HCT116 (cell line): Measurements from ENCODE around the gene ORAI1. TPM values are rescaled to one million over a fixed set of nuclear protein-coding genes. Genes with fewer than 3 reads are reported as not detected.

ENCODE experiments used
- ATAC-seq: fragments of 200-7000 bp; cut with Tn5 transposase; 2 replicates; pipeline ENCODE4 v1.9.1; 2020; ENCODE audit warnings: mild to moderate bottlenecking, moderate library complexity
- BruUV-seq: library from RNA; stranded (reverse); fragments of 400-500 nt; replicated peaks from 2 replicates; lab custom pipeline; 2021; lab: Mats Ljungman, UMichigan
- CTCF ChIA-PET: fragments of 300-600 bp; sonication (Branson Sonifier 250); formaldehyde crosslinking; loops from one replicate; lab custom pipeline; 2021; ENCODE audit warnings: antibody characterized with exemption; lab: Charles Lee
- POLR2A ChIA-PET: fragments of 300-600, 350-600 bp; sonication (Branson Sonifier 250); formaldehyde crosslinking; loops from one replicate; lab custom pipeline; 2021; ENCODE audit warnings: antibody characterized with exemption; lab: Charles Lee
- RAD21 ChIA-PET, 2 experiments: fragments of 300-600 bp; sonication (Branson Sonifier 250); formaldehyde crosslinking; loops; one replicate each; lab custom pipeline; 2023; ENCODE audit warnings: low total read pairs in 2 of 2; ENCODE audit not compliant: uncharacterized antibody in 2 of 2, unreplicated experiment in 2 of 2, low non-redundant PET in 1 of 2; lab: Charles Lee
- DNase-seq: peaks from one replicate; pipeline ENCODE4 v3.0.0-alpha.2; 2010; ENCODE audit warnings: low read depth, low spot score
- H2AFZ ChIP-seq: fragments of 200-600 bp; shearing (Covaris generic), sonication (generic); 2 replicates; pipeline ENCODE4 v1.6.1; 2017; ENCODE audit warnings: low read depth, mixed run types, mixed read lengths, antibody characterized with exemption, low read length; ENCODE audit not compliant: poor library complexity, severe bottlenecking
- H3K27ac ChIP-seq: 2 replicates; pipeline ENCODE4 v1.5.1; 2012; ENCODE audit warnings: low read depth, low read length
- H3K27me3 ChIP-seq: fragments of 200-600 bp; sonication (generic); 2 replicates; pipeline ENCODE4 v1.6.1; 2016; ENCODE audit warnings: mixed run types, low read length, mixed read lengths; ENCODE audit not compliant: insufficient read depth
- H3K36me3 ChIP-seq, 2 experiments: fragments of 200-500 bp in 1 of 2; fragments of 200-600 bp in 1 of 2; sonication (Bioruptor generic) in 1 of 2; sonication (generic) in 1 of 2; 2 replicates each; pipeline versions ENCODE4 v1.5.1 to v1.6.1; 2014 to 2016; ENCODE audit warnings: low read length in 2 of 2, inconsistent platforms in 1 of 2, mixed read lengths in 1 of 2, mixed run types in 1 of 2; ENCODE audit not compliant: insufficient read depth in 2 of 2, control insufficient read depth in 1 of 2
- H3K4me1 ChIP-seq, 2 experiments: fragments of 200-600 bp in 1 of 2; sonication (generic) in 1 of 2; 2 replicates each; pipeline versions ENCODE4 v1.5.1 to v1.6.1; 2012 to 2017; ENCODE audit warnings: low read length in 2 of 2, inconsistent platforms in 1 of 2, mild to moderate bottlenecking in 1 of 2, mixed read lengths in 1 of 2, mixed run types in 1 of 2, moderate library complexity in 1 of 2; ENCODE audit not compliant: insufficient read depth in 2 of 2, control insufficient read depth in 1 of 2
- H3K4me2 ChIP-seq: fragments of 200-600 bp; sonication (generic); 2 replicates; pipeline ENCODE4 v1.6.1; 2017; ENCODE audit warnings: mixed run types, low read length, mixed read lengths
- H3K4me3 ChIP-seq, 2 experiments: fragments of 200-600 bp in 1 of 2; sonication (generic) in 1 of 2; replicated peaks in 1 of 2; 2 replicates each; pipeline ENCODE4 v1.5.1; 2011 to 2016; ENCODE audit warnings: low read length in 2 of 2, control low read depth in 1 of 2, low read depth in 1 of 2, mild to moderate bottlenecking in 1 of 2, mixed read lengths in 1 of 2, mixed run types in 1 of 2
- H3K79me2 ChIP-seq: fragments of 200-600 bp; sonication (generic); 2 replicates; pipeline ENCODE4 v1.6.1; 2017; ENCODE audit warnings: mild to moderate bottlenecking, mixed run types, low read length, moderate library complexity, mixed read lengths; ENCODE audit not compliant: insufficient read depth
- H3K9ac ChIP-seq: fragments of 200-600 bp; sonication (generic); 2 replicates; pipeline ENCODE4 v1.6.1; 2016; ENCODE audit warnings: low read length, mixed read lengths
- H3K9me2 ChIP-seq: fragments of 200-600 bp; sonication (generic), shearing (Covaris generic); 2 replicates; pipeline ENCODE4 v1.6.1; 2017; ENCODE audit warnings: mixed run types, mild to moderate bottlenecking, moderate library complexity; ENCODE audit not compliant: insufficient read depth
- H3K9me3 ChIP-seq, 2 experiments: fragments of 200-500 bp in 1 of 2; fragments of 200-600 bp in 1 of 2; sonication (Bioruptor generic) in 1 of 2; sonication (generic) in 1 of 2; 2 replicates each; pipeline ENCODE4 v1.6.1; 2014 to 2017; ENCODE audit warnings: low read length in 2 of 2, mixed read lengths in 2 of 2, inconsistent platforms in 1 of 2, low read depth in 1 of 2, mild to moderate bottlenecking in 1 of 2, mixed run types in 1 of 2, moderate library complexity in 1 of 2; ENCODE audit not compliant: control insufficient read depth in 1 of 2, insufficient read depth in 1 of 2
- H4K20me1 ChIP-seq: fragments of 200-600 bp; sonication (generic), shearing (Covaris generic); 2 replicates; pipeline ENCODE4 v1.6.1; 2017; ENCODE audit warnings: mixed run types, mild to moderate bottlenecking, moderate library complexity; ENCODE audit not compliant: insufficient read depth
- EGR1 ChIP-seq: IDR thresholded peaks from 2 replicates; pipeline ENCODE4 v1.6.1; 2012; ENCODE audit warnings: low read depth
- ELF1 ChIP-seq: IDR thresholded peaks from 2 replicates; pipeline ENCODE4 v1.6.1; 2012; ENCODE audit warnings: low read depth, borderline replicate concordance
- EZH2 ChIP-seq: fragments of 200-600 bp; sonication (generic); IDR thresholded peaks from 2 replicates; pipeline ENCODE4 v1.6.1; 2017; ENCODE audit warnings: antibody characterized with exemption, mixed run types
- JUND ChIP-seq: IDR thresholded peaks from 2 replicates; pipeline ENCODE4 v1.6.1; 2012
- POLR2A ChIP-seq: IDR thresholded peaks from 2 replicates; pipeline ENCODE4 v1.7.0; 2011; ENCODE audit warnings: borderline replicate concordance; ENCODE audit not compliant: insufficient read depth, insufficient read length; ENCODE audit errors: extremely low read depth
- POLR2AphosphoS5 ChIP-seq: IDR thresholded peaks from 2 replicates; pipeline ENCODE4 v1.6.1; 2011; ENCODE audit warnings: mild to moderate bottlenecking, low read depth, low read length, moderate library complexity
- RAD21 ChIP-seq: IDR thresholded peaks from 2 replicates; pipeline ENCODE4 v1.6.1; 2012; ENCODE audit warnings: low read depth, mild to moderate bottlenecking
- SIN3A ChIP-seq: IDR thresholded peaks from 2 replicates; pipeline ENCODE4 v1.6.1; 2012; ENCODE audit warnings: low read depth
- SP1 ChIP-seq: IDR thresholded peaks from 2 replicates; pipeline ENCODE4 v1.6.1; 2012; ENCODE audit warnings: low read depth
- SRF ChIP-seq: IDR thresholded peaks from 2 replicates; pipeline ENCODE4 v1.6.1; 2012; ENCODE audit warnings: low read depth
- YY1 ChIP-seq: IDR thresholded peaks from 2 replicates; pipeline ENCODE4 v1.6.1; 2011; ENCODE audit warnings: low read length, low read depth, moderate library complexity, mild to moderate bottlenecking; ENCODE audit not compliant: insufficient replicate concordance; ENCODE audit errors: extremely low read depth
- ZFX ChIP-seq: fragments of 450-650 bp; IDR thresholded peaks from 2 replicates; pipeline ENCODE4 v1.6.1; 2017
- ZNF274 ChIP-seq: fragments of 200-500 bp; sonication (Bioruptor generic); IDR thresholded peaks from 2 replicates; pipeline ENCODE4 v1.6.1; 2014; ENCODE audit warnings: mild to moderate bottlenecking, low read depth, low read length, inconsistent platforms
- intact Hi-C: fragments of 100-400 bp; cut with micrococcal nuclease; formaldehyde crosslinking; loops from 2 replicates; pipeline ENCODE4 v1.10.0; 2022
- total RNA-seq: library from RNA; stranded (reverse); gene quantifications from one replicate; pipeline ENCODE4 v1.2.1, GENCODE V29; 2021; ENCODE audit not compliant: unreplicated experiment
- TF ChIP-seq, protein P1 (sequence below), 3 experiments: fragments of 200-600 bp in 1 of 3; sonication (generic) in 1 of 3; IDR thresholded peaks in 2 of 3; conservative IDR thresholded peaks in 1 of 3; 2 replicates each; pipeline ENCODE4 v1.5.1; 2012 to 2017; ENCODE audit warnings: low read depth in 2 of 3, low read length in 2 of 3, antibody characterized with exemption in 1 of 3, borderline replicate concordance in 1 of 3, control low read depth in 1 of 3, mild to moderate bottlenecking in 1 of 3, mixed read lengths in 1 of 3, mixed run types in 1 of 3, moderate library complexity in 1 of 3; ENCODE audit not compliant: insufficient read depth in 1 of 3
- TF ChIP-seq, protein P2 (sequence below): IDR thresholded peaks from 2 replicates; pipeline ENCODE4 v1.6.1; 2012
- TF ChIP-seq, protein P3 (sequence below): IDR thresholded peaks from 2 replicates; pipeline ENCODE4 v1.6.1; 2012; ENCODE audit warnings: low read depth
- TF ChIP-seq, protein P4 (sequence below): IDR thresholded peaks from 2 replicates; pipeline ENCODE4 v1.6.1; 2011; ENCODE audit warnings: mild to moderate bottlenecking, low read length, moderate library complexity; ENCODE audit not compliant: insufficient replicate concordance; ENCODE audit errors: extremely low read depth

ORAI1 gene
- total RNA-seq, 1 experiment from 2014 or later: 20.2 TPM

DNA sequence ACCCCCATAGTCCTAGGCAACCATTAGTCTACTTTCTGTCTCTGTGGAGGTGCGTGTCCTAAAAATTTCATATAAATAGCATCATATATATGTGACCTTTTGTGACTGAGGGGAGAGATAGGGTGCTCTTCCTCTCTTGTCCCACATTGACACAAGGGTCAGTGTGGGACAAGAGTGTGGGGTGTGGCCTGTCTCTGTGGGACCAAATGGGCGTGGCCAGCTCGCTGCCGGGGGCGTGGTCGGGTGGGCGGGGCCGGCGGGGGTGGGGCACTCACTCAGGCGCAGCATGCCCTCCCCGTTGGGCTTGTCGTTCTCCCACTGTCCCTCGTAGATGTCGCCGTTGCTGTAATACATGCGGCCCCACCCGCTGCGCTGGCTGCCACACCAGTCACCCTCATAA lies 27.7 kb downstream of the ORAI1 start (continued):
- TF ChIP-seq, protein P1, sequence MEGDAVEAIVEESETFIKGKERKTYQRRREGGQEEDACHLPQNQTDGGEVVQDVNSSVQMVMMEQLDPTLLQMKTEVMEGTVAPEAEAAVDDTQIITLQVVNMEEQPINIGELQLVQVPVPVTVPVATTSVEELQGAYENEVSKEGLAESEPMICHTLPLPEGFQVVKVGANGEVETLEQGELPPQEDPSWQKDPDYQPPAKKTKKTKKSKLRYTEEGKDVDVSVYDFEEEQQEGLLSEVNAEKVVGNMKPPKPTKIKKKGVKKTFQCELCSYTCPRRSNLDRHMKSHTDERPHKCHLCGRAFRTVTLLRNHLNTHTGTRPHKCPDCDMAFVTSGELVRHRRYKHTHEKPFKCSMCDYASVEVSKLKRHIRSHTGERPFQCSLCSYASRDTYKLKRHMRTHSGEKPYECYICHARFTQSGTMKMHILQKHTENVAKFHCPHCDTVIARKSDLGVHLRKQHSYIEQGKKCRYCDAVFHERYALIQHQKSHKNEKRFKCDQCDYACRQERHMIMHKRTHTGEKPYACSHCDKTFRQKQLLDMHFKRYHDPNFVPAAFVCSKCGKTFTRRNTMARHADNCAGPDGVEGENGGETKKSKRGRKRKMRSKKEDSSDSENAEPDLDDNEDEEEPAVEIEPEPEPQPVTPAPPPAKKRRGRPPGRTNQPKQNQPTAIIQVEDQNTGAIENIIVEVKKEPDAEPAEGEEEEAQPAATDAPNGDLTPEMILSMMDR (IDR thresholded peaks at IDR 0.05 in 2 of 3, conservative IDR thresholded peaks at IDR 0.05 in 1 of 3; ENCODE audit: borderline replicate concordance in 1 of 3, insufficient read depth in 1 of 3, low read depth in 2 of 3, low read length in 2 of 3): no peak

DNA sequence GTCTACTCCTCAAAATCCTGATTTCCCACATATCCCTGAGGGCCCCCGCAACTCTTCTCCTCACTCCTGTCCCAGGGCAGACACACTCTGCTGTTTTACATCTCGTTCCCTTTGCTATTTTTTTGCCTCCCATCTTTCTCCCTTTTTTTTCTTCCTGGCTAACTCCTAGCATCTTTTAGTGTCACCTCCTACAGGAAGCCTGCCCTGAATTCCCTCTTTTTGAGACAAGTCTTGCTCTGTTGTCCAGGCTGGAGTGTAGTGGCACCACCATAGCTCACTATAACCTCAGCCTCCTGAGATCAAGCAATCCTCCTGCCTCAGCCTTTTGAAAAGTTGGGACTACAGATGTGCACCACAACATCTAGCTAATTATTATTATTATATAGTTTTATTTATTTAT lies 29.8 kb downstream of the ORAI1 start:
- Histone ChIP-seq H3K36me3 (no peaks in the 10 kb centered on the region), H3K27ac (no peak overlapping the region), H3K79me2 (no peaks in the 10 kb centered on the region), H4K20me1 (no peaks in the 10 kb centered on the region), H3K27me3 (no peaks in the 10 kb centered on the region), H3K4me1 (peaks cover 0 to 12% of the 10 kb centered on the region in 2 experiments; a peak in 2 of 4 replicates), H3K9me2 (no peaks in the 10 kb centered on the region), H2AFZ (no peak overlapping the region), H3K4me2 (no peak overlapping the region), H3K4me3 (no peak overlapping the region), H3K9me3 (no peaks in the 10 kb centered on the region), H3K9ac (no peak overlapping the region)
- TF ChIP-seq ELF1 (no peak), ZNF274 (no peak), POLR2AphosphoS5 (no peak), POLR2A (no peak), SP1 (no peak), ZFX (no peak), EZH2 (no peak), EGR1 (no peak), SIN3A (no peak), JUND (no peak), SRF (no peak), RAD21 (no peak), YY1 (no peak)
- TF ChIP-seq, protein P2, sequence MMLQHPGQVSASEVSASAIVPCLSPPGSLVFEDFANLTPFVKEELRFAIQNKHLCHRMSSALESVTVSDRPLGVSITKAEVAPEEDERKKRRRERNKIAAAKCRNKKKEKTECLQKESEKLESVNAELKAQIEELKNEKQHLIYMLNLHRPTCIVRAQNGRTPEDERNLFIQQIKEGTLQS: no peak
- TF ChIP-seq, protein P3, sequence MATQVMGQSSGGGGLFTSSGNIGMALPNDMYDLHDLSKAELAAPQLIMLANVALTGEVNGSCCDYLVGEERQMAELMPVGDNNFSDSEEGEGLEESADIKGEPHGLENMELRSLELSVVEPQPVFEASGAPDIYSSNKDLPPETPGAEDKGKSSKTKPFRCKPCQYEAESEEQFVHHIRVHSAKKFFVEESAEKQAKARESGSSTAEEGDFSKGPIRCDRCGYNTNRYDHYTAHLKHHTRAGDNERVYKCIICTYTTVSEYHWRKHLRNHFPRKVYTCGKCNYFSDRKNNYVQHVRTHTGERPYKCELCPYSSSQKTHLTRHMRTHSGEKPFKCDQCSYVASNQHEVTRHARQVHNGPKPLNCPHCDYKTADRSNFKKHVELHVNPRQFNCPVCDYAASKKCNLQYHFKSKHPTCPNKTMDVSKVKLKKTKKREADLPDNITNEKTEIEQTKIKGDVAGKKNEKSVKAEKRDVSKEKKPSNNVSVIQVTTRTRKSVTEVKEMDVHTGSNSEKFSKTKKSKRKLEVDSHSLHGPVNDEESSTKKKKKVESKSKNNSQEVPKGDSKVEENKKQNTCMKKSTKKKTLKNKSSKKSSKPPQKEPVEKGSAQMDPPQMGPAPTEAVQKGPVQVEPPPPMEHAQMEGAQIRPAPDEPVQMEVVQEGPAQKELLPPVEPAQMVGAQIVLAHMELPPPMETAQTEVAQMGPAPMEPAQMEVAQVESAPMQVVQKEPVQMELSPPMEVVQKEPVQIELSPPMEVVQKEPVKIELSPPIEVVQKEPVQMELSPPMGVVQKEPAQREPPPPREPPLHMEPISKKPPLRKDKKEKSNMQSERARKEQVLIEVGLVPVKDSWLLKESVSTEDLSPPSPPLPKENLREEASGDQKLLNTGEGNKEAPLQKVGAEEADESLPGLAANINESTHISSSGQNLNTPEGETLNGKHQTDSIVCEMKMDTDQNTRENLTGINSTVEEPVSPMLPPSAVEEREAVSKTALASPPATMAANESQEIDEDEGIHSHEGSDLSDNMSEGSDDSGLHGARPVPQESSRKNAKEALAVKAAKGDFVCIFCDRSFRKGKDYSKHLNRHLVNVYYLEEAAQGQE: no peak
- TF ChIP-seq, protein P4, sequence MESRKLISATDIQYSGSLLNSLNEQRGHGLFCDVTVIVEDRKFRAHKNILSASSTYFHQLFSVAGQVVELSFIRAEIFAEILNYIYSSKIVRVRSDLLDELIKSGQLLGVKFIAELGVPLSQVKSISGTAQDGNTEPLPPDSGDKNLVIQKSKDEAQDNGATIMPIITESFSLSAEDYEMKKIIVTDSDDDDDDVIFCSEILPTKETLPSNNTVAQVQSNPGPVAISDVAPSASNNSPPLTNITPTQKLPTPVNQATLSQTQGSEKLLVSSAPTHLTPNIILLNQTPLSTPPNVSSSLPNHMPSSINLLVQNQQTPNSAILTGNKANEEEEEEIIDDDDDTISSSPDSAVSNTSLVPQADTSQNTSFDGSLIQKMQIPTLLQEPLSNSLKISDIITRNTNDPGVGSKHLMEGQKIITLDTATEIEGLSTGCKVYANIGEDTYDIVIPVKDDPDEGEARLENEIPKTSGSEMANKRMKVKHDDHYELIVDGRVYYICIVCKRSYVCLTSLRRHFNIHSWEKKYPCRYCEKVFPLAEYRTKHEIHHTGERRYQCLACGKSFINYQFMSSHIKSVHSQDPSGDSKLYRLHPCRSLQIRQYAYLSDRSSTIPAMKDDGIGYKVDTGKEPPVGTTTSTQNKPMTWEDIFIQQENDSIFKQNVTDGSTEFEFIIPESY: no peak
- RAD21 ChIA-PET: no interaction called here
- CTCF ChIA-PET: no interaction called here
- no TSS peak for BruUV-seq
- no peak for DNase-seq
- POLR2A ChIA-PET: no interaction called here
- intact Hi-C loops: no loop called here
- ATAC-seq: no peak
